ENCODE data around the gene SORCS1.

DNA sequence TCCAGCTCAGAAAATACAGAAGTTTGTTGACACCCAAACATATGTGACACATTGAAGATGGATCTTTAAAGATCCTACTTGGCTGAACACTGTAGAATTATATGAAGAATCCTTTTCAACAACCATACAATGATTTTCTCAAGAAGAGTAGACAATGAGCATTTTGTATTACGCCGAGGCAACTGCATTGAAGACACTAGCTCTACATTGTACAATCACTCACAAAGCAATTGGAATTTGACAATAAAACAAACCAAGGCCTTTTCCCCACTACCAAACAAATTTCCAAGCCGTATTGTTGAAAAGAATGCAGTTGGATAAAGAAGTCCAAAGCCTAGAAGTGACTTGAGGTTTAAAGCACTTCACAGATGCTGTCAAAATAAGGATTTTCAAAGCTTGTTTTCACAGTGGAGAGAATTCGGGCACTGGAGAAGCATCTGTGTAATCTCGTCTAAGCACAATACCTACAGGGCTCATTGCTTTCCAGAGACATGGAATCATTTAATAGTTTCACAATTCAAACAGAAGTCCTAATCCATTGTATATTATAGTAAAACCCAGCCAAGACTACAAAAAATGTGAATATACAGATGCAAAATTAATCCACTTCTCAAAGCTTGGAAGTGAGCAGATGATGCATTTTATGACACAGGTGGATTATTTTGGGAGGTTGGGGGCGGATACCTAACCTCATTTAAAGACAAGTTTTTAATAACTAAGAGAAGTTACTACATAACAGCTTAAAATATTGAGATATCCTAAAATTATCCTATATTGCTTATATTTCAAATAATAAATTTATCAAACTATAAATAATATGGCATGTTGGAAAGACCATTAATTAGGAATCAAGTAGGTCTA, 78.6 kb downstream of the SORCS1 start:
- TF ChIP-seq, protein P1, sequence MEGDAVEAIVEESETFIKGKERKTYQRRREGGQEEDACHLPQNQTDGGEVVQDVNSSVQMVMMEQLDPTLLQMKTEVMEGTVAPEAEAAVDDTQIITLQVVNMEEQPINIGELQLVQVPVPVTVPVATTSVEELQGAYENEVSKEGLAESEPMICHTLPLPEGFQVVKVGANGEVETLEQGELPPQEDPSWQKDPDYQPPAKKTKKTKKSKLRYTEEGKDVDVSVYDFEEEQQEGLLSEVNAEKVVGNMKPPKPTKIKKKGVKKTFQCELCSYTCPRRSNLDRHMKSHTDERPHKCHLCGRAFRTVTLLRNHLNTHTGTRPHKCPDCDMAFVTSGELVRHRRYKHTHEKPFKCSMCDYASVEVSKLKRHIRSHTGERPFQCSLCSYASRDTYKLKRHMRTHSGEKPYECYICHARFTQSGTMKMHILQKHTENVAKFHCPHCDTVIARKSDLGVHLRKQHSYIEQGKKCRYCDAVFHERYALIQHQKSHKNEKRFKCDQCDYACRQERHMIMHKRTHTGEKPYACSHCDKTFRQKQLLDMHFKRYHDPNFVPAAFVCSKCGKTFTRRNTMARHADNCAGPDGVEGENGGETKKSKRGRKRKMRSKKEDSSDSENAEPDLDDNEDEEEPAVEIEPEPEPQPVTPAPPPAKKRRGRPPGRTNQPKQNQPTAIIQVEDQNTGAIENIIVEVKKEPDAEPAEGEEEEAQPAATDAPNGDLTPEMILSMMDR (conservative IDR thresholded peaks at IDR 0.05; ENCODE audit: low read depth, low read length): no peak
- no peak for TF ChIP-seq EZH2 (IDR thresholded peaks at IDR 0.05; ENCODE audit: low read length, unreplicated experiment)
